GM12801 (cell line): ENCODE data around the gene MTMR1.

Experiments used
- CTCF ChIP-seq: IDR thresholded peaks from one replicate; pipeline ENCODE4 v1.5.1; 2011; ENCODE audit warnings: control low read depth; ENCODE audit not compliant: insufficient read length; ENCODE audit errors: extremely low read depth

MTMR1 gene

GRCh38 chrX:150763303-150763797, 70.2 kb downstream of the MTMR1 start:
- TF ChIP-seq CTCF: no peak

GRCh38 chrX:150763810-150764209, 70.6 kb downstream of the MTMR1 start:
- no peak for TF ChIP-seq CTCF

- no peak for TF ChIP-seq CTCF
Observed at GRCh38 chrX:150765237-150765636, 72.0 kb downstream of the MTMR1 start.

DNA sequence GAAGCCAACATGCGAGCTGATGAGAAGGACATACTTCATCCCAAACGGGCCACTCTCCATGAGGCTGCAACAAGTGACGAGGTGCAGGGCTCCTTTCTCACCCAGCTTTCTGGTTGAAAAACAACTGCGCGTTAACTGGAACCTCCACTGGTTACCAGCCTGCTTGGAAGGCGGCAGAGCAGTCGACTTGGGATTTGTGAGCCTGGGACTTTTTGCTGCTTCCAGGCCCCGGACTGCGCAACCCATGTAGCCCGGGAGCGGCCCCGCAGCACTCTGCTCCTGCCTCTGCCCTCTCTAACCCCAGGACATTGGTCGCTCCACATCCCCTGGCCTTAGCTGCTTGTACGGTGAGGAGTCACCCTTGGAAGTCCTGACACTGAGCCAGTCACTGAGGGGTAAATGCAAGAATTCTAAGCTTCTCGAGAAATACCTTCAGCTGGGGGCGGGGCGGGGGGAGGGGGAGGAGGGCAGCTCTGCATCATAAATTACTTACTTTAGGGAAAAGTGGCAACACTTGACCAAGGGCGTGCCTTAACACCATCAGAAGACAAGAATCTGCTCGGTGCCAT, 72.7 kb downstream of the MTMR1 start:
- TF ChIP-seq CTCF: no peak

DNA sequence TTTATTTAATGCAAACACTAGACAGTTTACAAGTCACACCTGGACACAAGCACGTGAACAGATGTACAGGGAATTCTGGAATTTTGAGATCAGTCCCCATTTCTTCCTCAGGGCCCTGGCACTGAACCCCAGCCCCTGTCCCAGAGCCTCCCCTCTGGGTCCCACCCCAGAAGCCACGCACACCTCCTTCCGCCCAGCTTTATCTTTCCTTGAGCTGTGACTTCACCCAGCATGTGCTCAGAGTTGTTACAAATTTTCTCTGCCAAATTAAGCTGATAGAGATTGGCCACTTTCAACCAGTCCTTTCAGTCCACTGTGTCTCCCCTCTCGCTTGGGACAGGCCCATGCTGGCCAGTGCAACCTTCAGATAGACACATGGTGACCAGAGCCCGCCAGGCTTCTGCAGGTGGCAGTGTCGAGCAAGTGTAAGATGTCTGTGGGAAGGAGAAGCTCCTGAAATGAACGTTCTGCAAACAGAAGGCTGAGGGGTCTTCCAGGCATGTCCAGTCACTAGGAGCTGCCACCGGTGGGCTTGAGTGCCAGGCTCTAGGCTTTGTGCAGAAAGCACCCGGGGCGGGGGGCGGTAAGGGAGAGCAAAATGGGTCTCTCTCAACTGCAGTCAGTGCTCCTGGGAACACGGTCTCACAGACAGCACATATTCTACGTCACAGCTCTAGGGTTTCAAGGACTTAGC, 73.3 kb downstream of the MTMR1 start:
- TF ChIP-seq CTCF: no peak

DNA sequence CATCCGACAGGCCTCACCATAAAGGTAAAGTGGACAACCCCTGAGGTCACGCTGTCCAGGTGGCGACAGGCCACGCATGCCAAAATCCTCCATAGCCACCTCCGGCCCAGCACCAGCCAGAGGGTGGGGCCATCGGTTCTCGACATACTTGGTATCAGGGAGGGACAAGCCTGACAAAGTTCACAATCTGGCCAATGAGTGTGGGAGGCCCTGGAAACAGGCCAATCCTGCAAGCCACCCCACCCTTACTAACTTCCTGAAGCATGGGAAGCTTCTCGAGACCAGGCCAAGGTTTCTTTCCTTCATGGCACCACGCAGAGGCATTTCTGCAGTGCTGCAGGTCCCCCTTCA, 73.8 kb downstream of the MTMR1 start:
- no peak for TF ChIP-seq CTCF

DNA sequence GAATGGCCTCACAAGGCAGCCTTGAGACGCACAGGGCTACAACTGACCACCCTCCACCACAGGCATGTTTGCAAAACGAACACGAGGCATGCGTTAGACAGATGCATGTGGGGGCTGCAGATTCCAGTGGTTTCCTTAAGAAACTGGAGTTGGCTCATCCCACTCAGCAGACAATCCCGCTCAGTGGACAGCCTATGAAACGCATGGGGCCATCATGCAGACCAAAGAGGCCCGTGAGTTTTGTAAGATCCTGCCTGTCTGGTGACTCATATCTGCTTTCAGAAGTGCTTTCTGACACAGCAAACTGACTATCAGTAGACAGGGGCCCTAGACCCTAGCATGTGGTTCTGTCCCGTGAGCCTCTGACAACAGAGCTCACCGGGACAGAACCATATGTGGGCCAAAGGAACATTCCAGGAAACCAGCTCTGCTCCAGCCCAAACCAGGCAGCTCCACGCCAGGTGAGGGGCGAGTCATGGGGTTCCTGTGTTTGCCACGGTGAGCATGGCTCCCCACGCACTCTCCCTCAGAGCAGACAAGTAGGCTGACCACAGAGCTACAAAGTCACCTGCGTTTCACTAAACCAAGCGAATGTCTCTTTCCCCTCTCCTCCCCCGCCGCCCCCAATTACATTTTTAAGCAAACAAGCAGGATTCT, 74.4 kb downstream of the MTMR1 start:
- no peak for TF ChIP-seq CTCF
